NCI-H128 (cell line): ENCODE measurements around the gene SND1.
A peak's percentile ranks its signal among the peaks of the same experiment; 100 is the strongest.

Source experiments
- DNase-seq: peaks from one replicate; lab custom pipeline; 2025; ENCODE audit not compliant: unreplicated experiment; lab: John Stamatoyannopoulos, UW

Gene SND1

DNA sequence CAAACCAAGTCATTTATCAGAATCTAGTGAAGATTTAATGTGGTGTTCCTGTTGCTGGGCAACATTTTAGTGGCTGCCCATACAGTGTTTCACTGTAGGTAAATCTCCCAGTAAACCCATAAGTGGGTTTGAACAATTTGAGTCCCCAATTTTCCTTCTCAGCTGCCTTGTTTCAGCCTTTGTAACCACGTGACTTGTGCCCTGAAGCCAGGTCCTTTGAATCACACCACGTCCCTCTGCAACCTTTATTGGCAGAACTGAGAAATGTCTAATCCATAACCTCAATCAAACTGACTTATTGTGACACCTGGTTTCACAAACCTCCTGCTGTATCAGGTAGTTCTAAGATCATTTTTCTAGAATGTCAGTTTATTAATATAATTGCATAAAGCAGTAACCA lies 30.1 kb downstream of the SND1 start:
- no peak for DNase-seq

DNA sequence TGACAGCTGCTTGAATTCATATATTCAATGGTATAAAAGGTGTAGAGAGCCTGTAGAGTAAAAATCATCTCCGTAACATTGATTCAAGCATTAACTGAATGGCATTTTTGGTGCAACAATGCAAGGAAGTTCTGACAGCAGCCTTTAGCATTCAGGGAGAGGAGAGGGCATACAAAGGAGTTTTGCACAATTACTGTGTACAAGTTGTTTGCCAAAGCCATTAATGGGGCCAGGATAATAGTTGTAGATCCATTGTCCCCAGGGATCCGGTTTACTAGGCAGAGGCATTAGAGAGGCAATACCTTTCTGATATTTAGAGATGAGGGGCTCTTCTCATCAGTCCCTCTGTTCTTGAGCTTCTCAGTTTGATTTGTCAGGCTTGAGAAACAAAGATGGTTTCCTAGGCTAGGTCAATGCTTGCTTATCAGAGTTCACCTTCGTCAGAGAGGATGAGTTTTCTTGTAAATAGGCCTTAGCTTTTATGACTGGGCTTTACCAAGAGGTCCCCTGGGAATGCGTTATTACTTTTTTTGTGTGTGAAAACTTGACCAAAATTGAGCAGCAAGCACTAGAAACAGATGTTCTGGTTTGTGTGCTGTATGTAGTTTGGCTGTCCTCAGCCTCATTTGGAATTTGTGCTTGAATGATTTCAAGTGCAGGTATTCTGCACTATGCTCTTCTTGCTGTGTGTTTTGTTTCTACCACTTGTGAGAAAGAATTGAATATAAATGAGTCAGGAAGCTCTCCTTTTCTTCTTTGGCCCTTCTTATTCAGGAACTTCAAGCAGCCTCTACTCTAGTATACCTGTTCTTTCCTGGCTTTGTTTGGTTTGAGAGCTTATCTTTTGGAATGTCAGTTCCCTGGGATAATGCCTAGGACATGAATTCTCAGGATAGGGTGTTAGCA lies 32.0 kb downstream of the SND1 start:
- DNase-seq = peak; percentile 7

DNA sequence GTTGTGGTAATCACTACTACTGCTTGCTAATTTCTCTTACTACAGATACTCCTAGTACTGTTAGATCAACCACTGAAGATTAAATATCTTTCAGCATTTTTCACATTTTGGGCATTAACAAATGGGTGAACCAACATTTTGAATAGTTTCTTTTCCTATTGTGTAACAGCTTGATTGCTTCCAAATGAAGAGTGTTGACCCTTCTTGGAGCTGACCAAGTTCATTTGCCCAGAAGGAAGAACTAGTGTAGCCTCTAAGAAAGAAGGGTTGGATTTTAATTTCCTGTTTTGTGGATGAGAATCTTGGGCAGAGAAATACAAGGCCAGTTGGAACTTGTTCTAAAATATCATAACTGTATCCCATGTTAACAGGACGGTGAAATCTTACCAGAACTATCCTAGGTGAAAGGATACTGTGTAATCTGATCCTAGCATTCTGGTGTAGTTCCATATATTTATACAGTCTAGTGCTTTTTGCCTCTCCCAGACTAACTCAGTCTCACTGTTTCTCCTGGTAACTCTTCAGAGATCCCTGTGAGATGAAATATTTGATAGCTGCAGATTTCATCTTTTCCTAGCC lies 37.3 kb downstream of the SND1 start:
- DNase-seq = no peak

DNA sequence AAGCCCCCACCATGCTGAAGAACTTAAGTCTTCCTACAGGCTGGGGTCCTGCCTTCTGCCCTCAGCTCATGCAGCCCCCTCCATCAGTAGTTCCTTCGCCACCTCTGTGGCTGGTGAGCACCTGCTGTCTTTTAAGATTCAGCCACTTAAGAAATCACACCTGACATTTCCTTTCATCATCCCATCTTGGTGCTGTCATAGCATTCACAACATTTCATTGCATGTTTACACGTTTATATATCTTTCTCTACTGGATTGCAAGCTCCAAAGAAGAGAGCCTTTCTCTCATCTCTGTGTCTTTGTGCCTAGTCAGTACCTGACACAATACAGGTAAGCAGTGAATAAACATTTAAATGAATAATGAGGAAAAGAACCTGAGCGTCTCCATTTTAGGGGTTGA lies 38.3 kb downstream of the SND1 start:
- DNase-seq = no peak

DNA sequence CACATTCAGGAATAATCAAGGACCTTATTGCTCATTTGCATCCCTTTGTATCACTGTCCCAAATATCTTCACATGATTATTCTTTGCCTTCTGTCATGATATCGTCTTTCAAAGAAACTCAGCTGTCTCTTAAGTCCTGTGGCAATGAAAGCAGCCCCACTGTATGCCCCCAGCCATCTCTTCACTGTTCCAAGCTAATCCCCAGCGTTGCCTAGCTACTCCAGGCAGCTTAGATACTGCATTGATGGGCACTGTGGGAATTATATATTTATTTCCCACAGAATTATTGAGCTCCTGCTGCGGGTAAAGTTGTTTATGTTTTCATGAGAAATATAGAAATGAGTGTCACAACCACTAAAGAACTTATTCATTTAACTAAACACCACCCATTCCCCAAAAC lies 38.8 kb downstream of the SND1 start:
- no peak for DNase-seq

DNA sequence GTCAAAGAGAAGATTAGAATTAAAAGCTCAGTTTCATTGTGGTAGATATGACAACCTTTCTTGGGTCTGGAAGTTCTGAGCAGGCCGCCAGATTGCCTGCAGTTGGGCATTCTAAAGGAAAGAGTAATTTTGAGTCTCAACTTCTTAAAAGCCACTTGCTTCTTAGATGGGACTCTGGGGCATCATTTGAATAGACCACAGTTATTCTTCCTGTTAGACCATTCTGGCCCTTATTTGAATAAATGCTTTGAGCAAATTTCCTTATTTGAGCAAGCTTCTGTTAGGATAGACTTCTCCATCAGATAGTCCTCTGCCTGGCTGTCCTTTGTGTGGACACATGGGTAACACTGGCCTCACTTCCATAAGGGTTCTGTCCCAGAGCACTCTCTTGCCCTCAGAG lies 40.2 kb downstream of the SND1 start:
- DNase-seq = no peak

DNA sequence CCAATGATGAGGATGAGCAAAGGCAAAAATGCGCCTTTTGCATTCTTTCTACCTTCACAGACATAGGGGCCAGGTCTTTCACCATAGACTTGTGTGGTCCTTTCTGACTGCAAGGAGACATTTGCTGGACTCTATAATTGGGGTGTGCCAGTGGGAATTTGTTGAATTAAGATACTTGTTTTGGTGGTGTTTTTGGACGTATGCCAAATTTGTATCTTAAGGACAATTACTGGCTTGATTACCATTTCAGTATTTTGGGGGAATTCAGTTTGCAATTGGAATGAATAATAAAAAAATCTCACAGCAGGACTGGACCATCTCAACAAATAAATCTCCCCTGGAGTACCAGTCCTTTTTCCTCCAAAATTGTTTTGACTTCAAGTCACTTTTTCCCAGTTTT lies 47.9 kb downstream of the SND1 start:
- DNase-seq = no peak

DNA sequence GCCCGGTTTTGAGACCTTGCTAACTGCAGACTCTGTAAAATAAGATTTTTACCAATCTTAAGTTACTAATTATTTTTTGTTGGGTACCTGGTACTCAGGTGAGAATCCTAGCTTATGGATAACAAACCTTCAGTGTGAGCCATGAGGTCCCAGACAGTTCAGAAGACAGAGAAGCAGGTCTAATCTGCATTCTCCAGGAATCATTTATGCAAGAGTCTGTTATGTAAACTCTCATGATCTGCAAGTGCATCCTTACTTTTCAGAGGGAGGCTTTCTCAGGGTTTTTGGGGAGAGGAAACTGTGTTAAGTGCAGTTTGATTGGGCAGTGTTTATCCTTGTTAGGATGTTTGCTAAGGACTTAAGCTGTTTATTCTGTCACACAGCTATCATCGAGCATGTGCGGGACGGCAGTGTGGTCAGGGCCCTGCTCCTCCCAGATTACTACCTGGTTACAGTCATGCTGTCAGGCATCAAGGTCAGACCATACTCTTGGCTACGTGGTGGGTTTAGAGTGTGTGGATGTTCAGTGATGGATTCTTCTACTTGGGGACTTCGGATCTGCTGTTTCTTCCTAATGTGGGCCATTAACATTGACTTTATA lies 50.2 kb downstream of the SND1 start:
- no peak for DNase-seq

DNA sequence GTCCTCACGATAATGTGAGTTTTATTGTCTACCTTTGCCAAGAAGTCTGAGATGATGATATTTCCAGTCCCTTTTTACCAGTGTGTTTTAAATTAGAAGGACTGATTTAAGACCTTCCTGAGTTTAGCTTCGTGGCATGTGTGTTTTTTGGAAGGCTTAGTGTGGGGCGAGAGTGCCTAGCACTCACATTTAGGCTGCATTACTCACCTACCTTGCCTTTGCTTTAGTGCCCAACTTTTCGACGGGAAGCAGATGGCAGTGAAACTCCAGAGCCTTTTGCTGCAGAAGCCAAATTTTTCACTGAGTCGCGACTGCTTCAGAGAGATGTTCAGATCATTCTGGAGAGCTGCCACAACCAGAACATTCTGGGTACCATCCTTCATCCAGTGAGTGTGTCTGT lies 50.9 kb downstream of the SND1 start:
- DNase-seq = no peak

DNA sequence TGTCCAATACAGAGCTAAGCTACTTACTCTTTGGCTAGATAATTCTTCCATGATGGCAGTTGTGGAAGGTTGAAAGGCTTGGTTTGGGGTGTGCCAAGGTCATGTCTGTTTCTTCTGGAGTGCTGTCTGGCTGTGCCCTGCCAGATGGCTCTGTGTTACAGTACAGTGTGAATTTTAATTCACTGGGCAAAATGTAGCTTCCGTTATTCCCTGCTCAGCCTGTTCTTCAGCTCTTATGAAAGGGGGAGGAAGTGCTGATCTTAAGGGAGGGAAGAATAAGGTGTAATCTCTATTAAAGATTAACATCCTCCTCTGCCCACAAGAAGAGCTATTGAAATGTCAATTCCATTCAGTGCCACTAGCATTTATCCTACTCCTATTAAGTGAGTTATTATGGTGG lies 52.2 kb downstream of the SND1 start:
- no peak for DNase-seq

DNA sequence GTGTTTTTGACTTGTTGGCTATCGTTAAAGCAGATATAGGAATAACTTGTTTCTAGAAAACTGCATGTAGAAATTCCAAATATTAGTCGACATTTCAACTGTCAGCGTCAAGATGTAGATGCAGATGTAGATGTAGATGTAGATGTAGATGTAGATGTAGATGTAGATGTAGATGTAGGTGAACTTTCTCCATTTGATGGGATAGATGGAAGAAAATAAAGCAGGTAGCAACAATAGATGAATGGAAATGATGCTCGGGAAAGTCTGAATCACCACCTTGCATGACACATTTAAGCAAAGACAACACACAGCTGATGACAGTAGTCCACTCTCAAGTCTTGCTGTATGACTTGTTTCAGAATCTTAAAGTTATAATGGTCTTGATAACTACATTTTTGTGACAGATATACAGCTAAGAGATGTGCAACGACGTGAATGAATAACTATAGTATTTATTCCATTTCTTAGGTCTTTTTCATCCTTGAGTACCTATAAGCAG lies 53.5 kb downstream of the SND1 start:
- no peak for DNase-seq

DNA sequence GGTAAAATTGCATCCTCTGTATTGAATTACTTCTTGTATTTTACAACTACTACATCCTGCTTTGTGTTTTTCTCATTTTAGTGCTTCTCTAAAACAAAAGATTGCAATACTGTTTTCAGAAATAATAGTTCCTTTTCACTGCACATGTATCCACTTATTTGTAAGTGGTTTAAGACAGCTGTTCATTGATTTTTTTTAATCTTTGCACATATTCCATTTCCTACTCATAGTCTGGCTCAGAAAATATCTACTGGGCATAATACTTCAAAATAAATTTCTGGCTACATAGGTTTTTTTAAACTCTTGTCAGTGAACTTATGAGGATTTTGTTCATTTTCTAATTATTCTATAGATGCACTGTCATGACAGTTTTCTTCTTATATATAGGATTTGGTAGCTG lies 54.8 kb downstream of the SND1 start:
- DNase-seq = no peak

DNA sequence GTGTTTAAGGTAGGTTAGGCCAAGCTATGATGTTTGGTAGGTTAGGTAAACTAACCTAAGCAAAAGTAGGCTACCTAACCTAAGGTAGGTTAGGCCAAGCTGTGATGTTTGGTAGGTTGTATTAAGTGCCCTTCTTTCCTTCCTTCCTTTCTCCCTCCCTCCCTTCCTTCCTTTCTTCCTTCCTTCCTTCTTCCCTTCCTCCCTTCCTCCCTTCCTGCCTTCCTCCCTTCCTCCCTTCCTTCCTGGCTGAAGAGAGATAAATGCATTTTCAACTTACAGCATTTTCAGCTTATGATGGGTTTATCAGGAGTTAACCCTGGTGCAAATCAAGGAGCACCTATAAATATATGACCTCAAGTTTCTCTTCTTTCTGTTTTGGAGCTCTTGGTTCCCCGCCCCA lies 56.2 kb downstream of the SND1 start:
- DNase-seq = no peak

DNA sequence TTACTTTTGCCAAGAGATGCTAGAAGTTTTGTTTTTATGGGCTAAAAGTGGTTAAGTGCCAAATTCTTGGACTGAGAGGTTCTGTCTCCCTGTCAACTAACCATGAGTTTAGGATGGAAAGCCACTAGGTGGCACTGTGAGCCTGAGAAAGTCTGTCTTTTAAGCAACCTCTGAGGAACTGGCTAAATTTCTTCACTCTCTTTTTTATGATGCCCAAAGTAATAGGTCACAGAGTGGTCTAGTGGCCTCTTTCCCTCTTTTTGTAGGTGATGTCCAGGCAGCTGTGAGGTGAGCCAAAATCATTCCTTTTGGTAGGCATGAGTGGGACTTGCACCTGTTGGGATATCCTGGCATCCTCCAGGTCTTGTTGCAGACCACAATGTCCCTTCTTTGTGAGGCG lies 56.8 kb downstream of the SND1 start:
- peak; percentile 33 for DNase-seq

DNA sequence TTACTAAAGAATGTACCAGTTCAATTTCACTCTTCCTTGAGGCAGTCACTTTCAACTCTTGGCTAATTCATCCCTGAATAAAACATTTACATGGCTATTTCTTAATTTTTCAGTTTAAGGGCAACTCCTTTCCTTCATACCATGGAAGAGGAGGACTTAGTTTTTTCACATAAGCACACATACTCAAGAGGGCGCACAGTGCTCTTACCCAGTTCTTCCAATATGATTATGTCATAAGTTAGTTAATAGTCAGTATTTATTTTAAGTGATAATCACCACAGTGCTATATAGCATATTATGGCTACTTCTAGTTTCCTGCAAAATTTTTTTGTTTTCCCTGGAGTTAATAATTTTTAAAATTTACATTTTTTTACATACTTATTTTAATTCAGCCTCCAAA lies 58.6 kb downstream of the SND1 start:
- DNase-seq = no peak

DNA sequence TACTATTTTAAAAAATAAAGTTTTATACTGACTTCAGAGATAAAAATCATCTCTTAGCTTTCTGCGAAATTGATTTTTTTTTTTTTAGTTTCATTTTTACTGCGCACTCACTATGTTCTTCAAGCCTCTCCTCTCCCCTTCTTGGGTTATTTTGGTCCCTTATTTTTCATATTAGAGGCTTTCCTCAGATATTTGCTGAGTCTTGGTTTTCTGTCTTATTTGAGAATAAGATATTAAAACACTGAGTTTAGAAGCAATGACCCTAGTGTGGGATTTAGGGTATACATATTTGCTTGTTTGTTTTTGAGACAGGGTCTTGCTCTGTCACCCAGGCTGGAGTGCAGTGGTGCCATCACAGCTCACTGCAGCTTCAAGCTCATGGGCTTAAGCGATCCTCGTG lies 59.9 kb downstream of the SND1 start:
- DNase-seq = no peak

DNA sequence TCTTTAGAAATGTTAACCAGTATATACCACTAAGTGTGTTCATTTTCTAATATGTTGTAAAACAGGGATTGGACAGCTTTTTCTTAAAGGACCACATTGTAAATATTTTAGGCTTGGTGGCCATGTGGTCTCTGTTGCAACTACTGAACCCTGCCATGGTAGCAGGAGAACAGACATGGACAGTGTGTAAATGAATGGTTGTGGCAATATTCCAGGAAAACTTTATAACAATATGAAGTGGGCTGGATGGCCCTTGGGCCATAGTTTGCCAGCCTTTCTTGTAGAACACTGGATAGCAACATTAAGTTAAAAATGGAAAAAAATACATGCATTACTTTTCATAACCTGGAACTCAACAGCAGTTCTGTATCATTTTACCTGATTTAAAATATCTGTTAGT lies 61.0 kb downstream of the SND1 start:
- no peak for DNase-seq

DNA sequence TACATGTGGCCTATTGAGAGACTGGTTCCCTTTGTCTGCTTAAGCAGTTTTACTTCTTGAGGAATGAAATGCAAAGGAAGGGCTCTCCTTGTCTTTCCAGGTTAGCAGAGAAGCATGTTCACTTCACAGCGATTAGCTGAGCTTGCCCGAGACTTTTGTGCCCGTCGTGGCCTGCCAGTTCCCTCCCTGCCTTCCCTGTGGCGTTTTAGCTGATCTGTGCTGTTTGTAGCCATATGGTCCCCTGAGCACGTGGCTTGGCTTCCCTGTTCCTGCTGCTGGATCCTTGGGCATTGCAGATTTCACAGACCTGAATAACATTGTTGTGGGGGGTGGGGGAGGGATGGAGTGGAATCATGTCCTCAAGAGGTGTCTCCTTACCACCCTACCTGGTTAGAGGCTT lies 61.8 kb downstream of the SND1 start:
- no peak for DNase-seq

DNA sequence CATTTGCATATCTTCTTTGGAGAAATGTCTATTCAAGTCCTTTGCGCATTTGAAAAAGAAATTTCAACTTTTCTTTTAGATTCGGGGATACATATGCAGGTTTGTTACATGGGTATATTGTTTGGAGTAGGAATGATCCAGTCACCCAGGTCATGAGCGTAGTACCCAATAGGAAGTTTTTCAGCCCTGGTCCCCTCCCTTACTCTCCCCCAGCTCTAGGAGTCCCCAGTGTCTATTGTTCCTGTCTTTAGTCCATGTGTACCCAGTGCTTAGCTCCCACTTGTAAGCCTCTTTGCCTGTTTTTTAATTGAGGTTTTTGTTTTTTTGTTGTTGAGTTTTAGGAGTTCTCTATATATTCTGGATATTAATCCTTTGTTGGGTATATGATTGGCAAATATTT lies 63.3 kb downstream of the SND1 start:
- DNase-seq = no peak

DNA sequence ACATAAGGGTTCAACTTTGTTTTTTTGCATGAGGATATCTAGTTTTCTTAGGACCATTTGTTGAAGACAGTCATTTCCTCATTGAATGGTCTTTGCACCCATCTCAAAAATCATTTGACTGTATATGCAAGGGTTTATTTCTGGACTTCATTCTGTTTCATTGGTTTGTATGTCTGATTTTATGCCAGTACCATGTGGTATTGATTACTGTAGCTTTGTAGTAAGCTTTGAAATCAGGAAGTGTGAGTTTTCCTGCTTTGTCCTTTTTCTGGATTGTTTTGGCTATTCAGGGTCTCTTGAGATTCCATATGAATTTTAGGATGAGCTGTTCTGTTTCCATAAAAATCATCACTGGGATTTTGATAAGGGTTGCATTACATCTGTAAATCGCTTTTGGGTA lies 63.9 kb downstream of the SND1 start:
- DNase-seq = no peak

DNA sequence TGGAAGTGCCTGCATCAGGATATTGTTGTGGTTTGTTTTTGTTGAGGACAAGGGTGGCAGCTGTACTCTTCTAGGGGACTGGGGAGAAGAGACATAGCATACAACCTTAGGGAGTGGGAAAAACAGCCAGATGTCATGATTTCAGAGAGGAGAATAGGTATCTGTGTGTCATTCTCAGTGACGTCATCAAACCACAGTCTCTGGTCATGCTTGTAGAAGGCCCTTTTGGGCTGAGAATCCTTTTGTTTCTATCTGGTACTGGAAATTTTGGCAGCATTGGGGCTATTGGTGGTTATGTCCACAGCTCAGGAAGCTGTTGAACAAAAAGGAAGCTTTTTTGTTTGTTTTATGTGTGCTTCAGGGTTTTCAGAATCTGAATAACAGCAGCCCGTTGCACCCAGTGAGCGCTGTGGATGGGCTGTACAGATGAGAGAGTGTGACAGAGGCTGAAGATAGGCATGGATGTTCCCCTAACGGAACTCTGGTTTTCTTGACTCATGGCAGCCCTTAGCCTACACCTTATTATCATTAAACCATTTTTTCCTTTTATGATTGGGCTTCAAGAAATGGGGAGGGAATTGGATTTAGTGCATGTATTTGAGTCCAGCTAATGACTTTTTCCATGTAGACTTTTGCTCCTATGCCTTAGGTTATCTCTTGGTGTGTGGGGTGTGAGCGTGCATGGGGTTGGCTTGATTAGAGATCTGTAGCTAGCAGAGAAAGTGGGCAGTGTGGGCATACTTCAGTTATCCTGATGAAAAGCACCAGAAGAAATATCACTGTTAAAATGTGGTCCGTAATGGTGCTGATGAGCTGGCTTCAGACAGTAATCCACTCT lies 65.7 kb downstream of the SND1 start:
- no peak for DNase-seq

DNA sequence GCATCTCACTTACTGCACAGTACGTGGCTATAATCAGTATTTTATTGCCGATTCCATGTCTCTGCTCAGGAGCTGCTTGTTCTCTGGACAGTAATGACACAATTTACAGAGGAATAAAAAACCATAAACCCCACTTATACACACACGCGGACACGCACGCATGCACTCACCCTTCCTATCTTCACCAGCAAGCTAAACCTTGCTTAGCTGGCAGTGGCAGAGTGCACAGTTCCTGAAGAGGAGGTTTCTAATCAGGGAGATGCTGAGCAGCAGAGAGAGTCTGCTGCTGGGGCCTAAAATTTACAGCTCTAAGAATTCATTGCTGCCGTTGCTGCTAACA lies 66.3 kb downstream of the SND1 start:
- no peak for DNase-seq
